ENCODE results near the gene IFIT2.
"Not testable (repeated sequence)": the region's sequence is repeated elsewhere in the genome, so short reads cannot be mapped to it uniquely, and the experiment has no call there.

The IFIT2 gene

DNA sequence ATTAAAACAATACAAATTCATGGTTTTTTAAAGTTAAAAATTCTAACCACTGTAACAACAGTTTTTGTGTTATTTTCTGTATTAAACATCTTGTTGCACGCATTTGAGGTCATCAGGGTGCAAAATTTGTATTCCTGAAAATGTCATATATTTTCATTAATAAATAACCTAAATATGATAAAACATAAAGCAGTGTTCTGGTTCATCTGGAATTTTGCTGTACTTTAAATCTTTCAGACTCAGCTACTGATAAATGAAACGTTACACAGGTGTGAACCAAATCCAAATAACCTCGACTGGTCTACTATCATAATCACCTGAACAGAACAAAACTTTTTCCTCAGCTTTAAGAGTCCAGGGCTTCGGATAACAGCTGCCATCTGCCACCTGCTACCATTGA lies 6.9 kb downstream of the IFIT2 start:
- DNase-seq = no peak

DNA sequence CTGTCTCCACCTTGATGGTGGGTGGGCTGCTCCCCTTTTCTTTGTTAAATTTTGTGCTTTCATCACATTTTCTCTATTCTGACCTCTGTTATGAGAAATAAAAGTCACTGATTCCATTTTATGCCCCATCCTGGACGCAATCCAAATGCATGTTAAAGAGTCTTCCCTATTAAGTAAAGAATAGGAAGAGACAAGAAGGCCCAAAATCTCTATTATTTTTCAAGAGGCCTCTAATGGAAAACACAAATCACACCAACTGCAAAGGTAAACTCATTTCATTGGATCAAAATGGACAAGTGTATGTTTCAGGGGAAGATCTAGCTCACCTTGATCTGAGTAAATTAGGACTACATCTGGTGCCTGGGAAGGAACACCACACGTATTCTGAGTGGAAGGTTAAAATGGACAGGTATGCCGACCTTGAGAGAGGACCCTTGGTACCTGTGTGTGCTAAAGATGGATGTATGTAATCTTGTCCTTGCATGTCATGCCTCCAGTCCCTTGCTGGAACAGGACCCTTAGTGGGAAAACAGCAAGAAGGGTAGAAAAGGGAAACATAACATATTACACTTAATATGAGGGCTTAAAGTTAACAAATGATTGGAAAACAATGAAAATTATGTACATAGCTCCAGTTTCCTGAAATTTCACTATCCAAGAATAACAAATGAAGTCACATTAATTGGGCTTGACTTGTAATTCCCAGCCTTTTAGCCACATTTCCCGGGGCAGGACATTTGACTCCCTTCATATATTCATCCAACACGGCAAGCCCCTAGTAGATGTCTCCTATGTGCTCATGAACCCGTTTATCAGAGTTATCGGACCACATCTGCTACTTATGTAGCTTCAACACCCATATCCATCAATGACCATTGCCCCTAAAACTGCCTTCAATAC lies 7.6 kb downstream of the IFIT2 start:
- no peak for DNase-seq

DNA sequence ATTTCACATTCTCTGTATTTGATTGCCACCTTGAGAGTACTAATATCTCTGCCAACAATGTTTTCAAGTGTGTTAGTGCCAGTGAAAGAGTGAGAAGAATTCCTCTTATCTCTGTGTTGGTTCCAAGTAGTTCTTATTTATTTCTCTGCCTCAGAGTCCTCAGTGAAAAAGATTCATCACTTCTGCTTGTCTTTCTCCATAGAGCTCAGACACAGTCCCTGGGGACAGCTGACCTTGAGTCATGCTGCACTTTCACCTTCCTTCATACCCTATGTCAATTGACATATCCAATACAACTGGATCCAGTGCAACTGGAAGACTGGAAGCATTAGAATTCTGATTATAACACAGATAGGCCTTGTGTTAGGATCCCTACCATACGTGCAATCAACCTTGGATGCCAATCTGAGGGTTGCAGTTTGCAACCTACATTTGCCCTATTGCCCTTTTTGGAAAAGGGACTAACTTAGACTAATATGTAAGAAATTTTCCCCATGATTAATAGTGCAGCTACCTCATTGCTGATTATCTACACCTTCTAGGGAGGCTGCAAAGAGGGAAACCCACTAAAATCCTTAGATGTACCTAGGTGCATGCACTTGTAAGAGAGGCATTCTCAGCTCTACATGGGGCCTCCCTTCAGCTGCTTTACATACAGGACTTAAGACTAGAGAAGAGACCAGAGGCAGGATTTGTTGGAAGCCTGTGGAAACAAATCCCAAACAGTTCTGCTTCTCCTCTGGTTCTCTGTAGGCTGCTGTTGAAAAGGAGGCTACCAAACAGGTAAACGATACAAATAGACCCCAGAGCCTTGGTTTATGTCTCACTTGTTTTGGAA lies 8.4 kb downstream of the IFIT2 start:
- no peak for DNase-seq

DNA sequence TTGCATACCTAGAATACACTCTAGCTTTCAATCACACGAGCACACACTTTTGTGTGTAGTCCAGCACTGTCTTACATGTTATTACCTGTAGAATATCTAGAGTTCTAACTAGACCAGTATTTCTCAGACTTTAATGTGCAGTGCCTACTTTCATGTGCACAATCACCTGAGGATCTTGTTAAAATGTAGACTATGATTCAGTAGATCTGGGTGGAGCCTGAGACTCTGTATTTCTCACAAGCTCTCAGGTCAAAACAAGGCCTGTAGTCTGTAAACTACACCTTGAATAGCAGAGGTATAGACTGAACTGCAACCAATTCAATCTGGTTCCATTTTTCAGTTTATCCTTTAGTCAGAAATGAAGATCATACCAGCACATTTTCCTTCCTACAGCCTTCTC lies 11.1 kb downstream of the IFIT2 start:
- no peak for DNase-seq

DNA sequence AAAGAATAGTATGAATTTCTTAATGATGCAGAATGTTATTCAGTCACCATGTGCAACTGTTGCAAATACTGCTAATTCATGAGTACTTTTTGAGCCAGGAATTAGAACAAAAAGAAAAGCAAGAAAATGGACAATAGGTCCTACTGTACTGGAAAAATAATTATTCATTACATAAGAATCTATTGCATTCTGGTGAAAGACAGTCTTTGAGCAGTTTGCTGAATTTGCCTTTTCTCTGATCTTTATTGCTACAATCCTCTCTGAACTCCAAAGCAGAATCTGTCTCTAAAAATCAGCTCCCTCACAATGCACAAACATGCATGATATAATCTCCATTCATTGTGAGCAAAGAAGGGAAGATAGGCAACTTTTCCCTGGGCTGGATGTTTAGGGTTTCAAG lies 12.8 kb downstream of the IFIT2 start:
- DNase-seq = no peak

DNA sequence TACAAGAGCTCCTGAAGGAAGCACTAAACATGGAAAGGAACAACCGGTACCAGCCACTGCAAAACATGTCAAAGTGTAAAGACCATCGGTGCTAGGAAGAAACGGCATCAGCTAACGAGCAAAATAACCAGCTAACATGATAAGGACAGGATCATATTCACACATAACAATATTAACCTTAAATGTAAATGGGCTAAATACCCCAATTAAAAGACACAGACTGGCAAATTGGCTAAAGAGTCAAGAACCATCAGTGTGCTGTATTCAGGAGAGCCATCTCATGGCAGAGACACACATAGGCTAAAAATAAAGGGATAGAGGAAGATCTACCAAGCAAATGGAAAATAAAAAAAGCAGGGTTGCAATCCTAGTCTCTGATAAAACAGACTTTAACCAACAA lies 16.2 kb downstream of the IFIT2 start:
- not testable (repeated sequence) for DNase-seq

DNA sequence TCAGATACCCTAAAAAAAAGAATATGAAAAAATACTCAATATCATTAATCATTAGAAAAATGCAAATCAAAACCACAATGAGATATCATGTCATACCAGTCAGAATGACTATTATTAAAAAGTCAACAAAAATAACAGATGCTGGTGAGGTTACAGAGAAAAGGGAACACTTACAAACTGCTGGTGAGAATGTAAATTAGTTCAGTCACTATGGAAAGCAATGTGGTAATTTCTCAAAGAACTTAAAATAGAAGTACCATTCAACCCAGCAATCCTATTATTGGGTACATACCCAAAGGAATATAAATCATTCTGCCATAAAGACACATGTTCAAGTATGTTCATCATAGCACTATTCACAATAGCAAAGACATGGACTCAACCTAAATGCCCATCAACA lies 23.2 kb downstream of the IFIT2 start:
- DNase-seq = not testable (repeated sequence)

DNA sequence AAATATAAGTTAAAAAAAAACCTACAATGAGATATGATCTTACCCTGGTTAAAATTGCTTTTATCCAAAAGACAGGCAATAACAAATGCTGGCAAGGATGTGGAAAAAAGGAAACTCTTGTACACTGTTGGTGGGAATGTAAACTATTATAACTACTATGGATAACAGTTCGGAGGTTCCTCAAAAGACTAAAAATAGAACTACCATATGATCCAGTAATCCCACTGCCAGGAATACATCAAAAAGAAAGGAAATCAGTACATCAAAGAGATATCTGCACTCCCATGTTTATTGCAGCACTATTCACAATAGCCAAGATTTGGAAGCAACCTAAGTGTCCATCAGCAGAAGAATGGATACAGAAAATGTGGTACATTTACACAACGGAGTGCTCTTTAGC lies 24.0 kb downstream of the IFIT2 start:
- DNase-seq = not testable (repeated sequence)

DNA sequence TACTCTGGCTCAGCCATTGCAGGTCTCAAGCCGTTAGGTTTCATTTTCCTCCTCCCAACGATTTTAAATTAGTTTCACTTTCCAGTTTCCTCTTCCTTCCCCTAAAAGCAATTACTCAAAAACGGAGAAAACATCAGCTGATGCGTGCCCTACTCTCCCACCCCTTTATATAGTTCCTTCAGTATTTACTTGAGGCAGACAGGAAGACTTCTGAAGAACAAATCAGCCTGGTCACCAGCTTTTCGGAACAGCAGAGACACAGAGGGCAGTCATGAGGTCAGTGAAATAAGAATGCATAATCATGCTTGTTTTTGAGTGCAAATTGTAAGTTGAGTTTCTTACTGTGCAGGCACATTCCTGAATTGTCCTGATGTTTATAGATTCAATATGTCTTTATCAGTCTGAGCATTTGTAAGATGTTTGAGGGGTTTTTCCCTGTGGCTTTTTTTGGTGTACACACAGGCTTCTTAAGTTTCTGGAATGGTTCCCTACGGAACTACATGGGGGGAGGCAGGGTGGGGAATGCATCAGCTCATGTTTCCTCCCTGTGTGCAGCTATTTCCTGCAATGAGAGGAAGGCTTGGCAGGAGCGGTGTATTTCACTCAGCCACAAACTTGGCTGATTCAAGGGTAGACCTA lies 26.1 kb downstream of the IFIT2 start, which contains the start of gene IFIT3:
Gene IFIT3 (plus strand): TSS at position 195 of the 639 bp plus-strand sequence. CDS start 77 bp downstream, at position 272.
- peak in 3 of 6 experiments; percentile 19 to 30 (median 27) for DNase-seq

DNA sequence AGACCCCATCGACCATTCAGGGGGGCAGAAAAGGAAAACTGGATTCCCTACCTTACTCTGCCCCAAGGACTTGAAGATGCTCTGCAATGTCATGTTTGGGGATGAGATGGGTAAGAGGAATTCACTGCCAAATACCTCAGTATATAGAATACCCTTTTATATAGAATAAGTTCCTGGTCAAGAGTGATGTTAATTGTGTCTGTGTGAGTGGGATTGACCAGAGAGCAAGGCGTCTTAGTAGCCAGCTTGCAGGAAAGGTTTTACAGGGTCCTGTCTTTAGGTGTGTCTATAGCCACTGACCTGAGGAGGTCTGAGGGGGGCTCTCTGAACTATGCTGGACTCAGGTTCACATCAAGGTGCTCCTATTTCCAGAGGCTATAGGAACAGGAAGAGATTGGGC lies 27.3 kb downstream of the IFIT2 start:
- no peak for DNase-seq

DNA sequence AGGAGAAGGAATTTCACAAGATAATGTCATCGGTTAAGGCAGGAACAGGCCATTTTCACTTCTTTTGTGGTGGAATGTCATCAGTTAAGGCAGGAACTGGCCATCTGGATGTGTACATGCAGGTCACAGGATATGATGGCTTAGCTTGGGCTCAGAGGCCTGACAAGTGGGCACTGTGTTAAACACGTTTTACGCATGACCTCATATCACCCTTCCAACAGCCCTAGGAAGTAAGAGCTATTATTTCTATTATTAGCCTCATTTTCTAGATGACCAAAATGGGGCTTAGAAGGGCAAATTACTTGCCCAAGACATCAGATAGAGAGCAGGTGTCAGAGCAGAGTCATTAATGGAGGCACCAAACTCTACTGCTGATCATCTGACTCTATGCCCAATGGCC lies 28.2 kb downstream of the IFIT2 start:
- DNase-seq = not testable (repeated sequence)

DNA sequence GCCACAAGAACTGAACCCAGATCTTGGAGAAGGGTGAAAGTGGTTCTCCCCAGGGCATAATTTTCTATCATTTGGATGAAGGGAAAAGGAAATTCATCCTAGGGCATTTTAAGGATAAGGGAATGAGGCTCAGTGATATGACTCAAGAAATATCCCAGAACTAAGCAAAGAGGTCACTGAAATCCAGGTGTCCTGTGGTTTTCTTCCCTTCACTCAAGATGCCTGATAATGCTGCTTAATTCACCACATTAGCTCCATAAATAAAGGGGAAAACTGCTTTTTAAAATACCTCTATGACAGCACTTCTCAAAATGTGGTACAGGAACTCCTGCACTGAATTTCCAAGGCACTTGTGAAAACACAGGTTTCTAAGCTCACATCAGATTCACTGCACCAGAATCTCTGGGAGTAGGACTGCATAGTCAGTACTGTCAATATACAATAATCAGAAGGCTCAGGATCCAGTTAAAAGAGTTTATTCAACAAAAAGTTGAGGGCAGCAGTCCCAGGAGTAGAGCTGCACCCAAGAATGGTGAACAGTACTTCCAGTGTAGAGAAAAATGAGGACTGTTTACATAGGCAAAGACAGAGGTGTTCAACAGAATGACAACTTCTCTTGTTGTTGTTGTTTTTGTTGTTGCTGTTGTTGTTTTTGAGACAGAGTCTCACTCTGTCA lies 28.8 kb downstream of the IFIT2 start:
- no peak for DNase-seq

DNA sequence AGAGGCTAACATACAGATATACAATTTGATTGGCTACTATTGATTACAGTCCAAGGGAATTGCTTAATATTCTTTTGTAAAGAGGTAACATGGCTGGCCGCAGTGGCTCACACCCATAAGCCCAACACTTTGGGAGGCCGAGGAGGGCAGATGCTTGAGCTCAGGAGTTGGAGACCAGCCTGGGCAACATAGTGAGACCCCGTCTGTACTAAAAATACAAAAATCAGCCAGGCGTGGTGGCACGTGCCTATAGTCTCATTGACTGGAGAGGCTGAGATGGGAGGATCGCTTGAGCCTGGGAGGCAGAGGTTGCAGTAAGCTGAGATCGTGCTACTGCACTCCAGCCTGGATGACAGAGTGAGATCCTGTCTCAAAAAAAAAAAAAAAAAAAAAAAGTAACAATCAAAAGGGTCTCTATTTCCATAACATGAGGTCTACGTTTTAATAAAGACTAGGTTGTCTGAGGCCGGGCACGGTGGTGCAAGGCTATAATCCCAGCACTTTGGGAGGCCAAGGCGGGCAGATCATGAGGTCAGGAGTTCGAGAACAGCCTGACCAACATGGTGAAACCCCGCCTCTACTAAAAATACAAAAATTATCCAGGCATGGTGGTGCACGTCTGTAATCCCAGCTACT lies 29.8 kb downstream of the IFIT2 start:
- not testable (repeated sequence) for DNase-seq

DNA sequence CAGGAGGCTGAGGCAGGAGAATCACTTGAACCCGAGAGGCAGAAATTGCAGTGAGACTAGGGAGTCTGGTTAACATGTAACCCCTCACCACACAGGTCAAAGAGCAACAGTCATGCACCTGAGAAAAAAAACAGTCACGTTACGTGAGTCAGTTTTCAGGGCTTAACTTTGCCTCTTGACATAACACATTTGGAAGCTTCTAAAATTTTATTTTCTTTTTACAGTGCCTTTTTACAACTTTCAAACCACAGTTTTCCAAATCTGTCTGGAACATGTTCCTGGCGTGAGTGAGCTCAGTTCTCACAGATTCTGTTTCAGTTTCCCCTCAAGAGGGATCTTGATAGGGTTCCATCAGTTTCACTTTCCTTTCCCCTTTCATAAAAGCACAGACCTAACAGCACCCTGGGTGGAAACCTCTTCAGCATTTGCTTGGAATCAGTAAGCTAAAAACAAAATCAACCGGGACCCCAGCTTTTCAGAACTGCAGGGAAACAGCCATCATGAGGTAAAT lies 30.3 kb downstream of the IFIT2 start:
- peak in 4 of 6 experiments; percentile 13 to 47 (median 45) for DNase-seq

DNA sequence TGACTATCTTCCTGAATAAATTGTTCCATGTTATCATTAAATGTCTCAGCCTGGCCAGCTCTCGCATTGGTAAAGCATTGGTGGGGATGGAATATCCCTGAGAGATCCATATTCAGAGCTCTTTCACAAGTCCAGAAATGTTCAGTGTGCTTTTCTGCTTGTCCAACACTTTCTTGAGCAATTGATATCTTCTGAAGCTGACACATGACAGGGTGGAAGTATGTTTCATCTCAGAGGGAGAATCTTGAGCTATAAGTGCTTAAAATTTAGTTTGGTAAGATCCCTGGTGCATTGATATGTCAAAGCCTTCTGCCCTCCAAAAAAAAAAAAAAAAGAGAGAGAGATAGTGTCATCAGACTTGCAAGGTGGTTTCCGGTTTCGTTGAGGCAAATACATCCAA lies 33.4 kb downstream of the IFIT2 start:
- DNase-seq = no peak

DNA sequence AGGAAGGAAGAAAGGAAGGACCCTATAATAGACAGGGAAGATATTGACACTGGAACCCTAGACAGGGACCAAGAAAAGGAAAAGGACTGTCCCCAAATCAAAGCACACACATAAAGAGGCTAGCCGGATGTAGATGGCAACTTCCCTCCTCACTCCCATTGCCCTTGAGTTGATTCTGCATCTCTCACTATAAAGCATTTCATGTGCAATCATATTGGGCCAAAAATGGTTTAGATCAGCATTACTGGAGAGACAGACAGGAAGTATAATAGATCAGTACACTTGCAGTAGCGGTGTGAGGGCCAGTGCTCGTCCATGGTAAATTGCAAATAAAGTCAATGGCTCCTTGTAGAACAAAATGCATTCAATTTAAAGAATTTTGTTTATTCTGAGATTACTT lies 34.4 kb downstream of the IFIT2 start:
- no peak for DNase-seq

DNA sequence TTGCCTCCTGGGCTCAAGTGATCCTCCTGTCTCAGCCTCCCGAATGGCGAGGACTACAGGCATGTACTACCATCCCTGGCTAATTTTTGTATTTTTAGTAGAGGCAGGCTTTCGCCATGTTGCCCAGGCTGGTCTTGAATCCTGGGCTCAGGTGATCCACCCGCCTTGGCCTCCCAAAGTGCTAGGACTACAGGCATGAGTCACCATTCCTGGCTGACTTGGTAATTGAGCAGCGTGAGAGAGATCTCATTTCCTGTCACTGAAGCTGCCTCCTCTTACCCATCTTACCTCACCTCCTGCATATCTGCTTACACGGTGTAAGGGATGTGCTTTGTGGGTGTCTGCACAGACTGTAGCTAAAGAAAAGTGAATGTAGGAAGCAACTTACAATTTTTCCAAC lies 35.6 kb downstream of the IFIT2 start:
- DNase-seq = peak in 2 of 6 experiments; percentile 3 to 4

DNA sequence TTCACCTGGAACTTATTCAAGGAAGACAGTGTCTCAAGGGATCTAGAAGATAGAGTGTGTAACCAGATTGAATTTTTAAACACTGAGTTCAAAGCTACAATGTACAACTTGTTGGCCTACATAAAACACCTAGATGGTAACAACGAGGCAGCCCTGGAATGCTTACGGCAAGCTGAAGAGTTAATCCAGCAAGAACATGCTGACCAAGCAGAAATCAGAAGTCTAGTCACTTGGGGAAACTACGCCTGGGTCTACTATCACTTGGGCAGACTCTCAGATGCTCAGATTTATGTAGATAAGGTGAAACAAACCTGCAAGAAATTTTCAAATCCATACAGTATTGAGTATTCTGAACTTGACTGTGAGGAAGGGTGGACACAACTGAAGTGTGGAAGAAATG lies 36.9 kb downstream of the IFIT2 start:
- DNase-seq = no peak

DNA sequence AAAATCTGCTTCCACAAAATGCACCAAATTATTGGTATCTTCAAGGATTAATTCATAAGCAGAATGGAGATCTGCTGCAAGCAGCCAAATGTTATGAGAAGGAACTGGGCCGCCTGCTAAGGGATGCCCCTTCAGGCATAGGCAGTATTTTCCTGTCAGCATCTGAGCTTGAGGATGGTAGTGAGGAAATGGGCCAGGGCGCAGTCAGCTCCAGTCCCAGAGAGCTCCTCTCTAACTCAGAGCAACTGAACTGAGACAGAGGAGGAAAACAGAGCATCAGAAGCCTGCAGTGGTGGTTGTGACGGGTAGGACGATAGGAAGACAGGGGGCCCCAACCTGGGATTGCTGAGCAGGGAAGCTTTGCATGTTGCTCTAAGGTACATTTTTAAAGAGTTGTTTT lies 38.0 kb downstream of the IFIT2 start:
- DNase-seq = no peak

DNA sequence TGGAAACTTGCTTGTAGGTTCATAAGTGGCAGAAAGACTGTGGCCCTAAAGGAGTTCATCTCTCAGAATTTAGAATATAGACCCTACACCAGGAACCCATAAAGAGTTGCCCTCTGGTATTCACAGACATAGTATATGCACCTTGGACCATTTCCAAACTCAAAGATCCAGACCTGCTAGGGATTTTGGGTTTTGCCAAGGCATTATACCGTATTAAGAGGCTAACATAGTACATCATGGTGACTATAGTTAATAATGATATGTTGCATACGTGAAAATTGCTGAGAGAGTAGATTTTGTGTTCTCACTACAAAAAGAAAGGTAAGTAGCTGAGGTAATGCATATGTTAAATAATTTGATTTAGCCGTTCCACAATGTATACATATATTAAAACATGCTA lies 39.8 kb downstream of the IFIT2 start:
- DNase-seq = no peak

DNA sequence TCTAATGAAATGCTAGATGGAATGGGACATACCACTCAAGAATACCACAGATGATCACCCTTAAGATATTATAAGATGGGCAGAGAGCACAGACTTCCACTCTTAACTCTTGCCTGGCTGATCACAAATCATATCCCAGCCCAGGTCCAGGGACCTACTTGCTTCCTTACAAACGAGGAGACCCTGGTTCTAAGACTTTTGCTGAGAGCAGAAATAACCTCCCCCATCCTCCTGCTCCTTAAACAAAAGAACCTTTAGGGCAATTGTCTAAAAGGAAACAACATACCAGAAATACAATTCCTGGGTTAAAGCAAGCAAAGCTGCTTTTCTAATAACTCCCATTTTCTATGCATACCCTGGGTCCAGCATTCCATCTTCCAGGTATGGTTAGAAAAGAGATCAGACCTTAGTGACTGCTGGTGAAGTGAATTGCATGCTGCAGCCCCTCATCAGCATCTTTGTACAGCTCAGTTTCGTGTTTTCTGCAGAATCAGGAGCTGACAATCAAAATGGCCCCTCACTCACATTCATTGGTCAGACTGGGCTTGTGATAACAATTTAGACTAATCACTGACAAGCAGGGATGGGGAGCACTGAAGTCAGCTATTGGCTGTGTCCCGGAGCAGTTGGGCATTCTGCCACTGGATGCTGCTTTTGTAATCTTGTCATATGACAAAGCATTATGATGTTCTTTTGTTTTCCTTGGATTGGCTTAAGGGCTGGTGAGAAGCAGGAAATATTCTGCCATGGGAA lies 40.5 kb downstream of the IFIT2 start:
- DNase-seq = no peak
